Measurements from ENCODE around the gene RAB7B. TPM values are rescaled to one million over a fixed set of nuclear protein-coding genes. Genes with fewer than 3 reads are reported as not detected.

RAB7B gene
- total and polyA plus RNA-seq, 2 of the 4 experiments (the other 2 are of a cell fraction): 9.1 to 14.7 TPM

DNA sequence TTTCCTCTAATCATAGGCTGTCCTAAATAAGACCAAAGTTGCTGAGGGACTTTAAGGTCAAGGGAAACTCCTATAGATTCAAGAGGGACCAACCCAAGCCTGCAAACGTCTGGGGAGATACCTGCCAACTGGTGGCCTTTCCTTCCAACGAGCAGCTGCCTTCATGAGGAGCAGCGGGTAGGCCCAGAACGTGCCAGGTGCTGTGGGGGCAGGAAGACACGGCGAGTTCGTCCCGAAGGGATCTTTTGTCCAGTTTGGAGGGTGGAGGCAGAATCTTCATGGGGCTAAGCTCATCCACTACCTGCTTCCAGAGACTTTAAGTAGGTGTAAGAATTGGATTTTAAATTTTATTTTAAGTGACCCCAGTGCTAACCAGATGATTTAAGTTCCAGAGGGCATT lies 34.0 kb downstream of the RAB7B start:
- no peaks in the 10 kb centered on the region for H3K4me1 ChIP-seq (ENCODE audit: control insufficient read depth, insufficient read depth, low read length)
- ATAC-seq (ENCODE audit: low read depth): no peak
- no peak overlapping the region for H4K91ac ChIP-seq (ENCODE audit: insufficient read depth, low read depth, low read length)
- POLR2A ChIA-PET (ENCODE audit: unreplicated experiment): no interaction called here
- TF ChIP-seq CEBPB (IDR thresholded peaks at IDR 0.05; ENCODE audit: low read depth, low read length): no peak
- no peak for TF ChIP-seq SMC3 (IDR thresholded peaks at IDR 0.05; ENCODE audit: low read depth, low read length)
- TF ChIP-seq MAZ (IDR thresholded peaks at IDR 0.05; ENCODE audit: borderline replicate concordance, low read depth, low read length): no peak
- TF ChIP-seq RCOR1 (IDR thresholded peaks at IDR 0.05; ENCODE audit: insufficient replicate concordance, low read length): no peak
- TF ChIP-seq CHD1 (IDR thresholded peaks at IDR 0.05; ENCODE audit: low read depth, low read length): no peak
- no peak for TF ChIP-seq MAFK (IDR thresholded peaks at IDR 0.05; ENCODE audit: low read depth, low read length)
- no peak for TF ChIP-seq RAD21 (IDR thresholded peaks at IDR 0.05; ENCODE audit: low read length)
- TF ChIP-seq NFE2L2 (IDR thresholded peaks at IDR 0.05; ENCODE audit: low read depth, low read length): no peak
- no peak for TF ChIP-seq RFX5 (IDR thresholded peaks at IDR 0.05; ENCODE audit: low read depth, low read length)
- TF ChIP-seq BHLHE40 (IDR thresholded peaks at IDR 0.05; ENCODE audit: low read depth, low read length): no peak
- TF ChIP-seq POLR2A (IDR thresholded peaks at IDR 0.05; ENCODE audit: low read depth, low read length): no peak
- TF ChIP-seq, protein P1, sequence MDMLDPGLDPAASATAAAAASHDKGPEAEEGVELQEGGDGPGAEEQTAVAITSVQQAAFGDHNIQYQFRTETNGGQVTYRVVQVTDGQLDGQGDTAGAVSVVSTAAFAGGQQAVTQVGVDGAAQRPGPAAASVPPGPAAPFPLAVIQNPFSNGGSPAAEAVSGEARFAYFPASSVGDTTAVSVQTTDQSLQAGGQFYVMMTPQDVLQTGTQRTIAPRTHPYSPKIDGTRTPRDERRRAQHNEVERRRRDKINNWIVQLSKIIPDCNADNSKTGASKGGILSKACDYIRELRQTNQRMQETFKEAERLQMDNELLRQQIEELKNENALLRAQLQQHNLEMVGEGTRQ (IDR thresholded peaks at IDR 0.05; ENCODE audit: low read depth, low read length): no peak
- TF ChIP-seq FOS (IDR thresholded peaks at IDR 0.05; ENCODE audit: low read depth, low read length): no peak
- TF ChIP-seq, protein P2, sequence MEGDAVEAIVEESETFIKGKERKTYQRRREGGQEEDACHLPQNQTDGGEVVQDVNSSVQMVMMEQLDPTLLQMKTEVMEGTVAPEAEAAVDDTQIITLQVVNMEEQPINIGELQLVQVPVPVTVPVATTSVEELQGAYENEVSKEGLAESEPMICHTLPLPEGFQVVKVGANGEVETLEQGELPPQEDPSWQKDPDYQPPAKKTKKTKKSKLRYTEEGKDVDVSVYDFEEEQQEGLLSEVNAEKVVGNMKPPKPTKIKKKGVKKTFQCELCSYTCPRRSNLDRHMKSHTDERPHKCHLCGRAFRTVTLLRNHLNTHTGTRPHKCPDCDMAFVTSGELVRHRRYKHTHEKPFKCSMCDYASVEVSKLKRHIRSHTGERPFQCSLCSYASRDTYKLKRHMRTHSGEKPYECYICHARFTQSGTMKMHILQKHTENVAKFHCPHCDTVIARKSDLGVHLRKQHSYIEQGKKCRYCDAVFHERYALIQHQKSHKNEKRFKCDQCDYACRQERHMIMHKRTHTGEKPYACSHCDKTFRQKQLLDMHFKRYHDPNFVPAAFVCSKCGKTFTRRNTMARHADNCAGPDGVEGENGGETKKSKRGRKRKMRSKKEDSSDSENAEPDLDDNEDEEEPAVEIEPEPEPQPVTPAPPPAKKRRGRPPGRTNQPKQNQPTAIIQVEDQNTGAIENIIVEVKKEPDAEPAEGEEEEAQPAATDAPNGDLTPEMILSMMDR (conservative IDR thresholded peaks at IDR 0.05; ENCODE audit: low read depth, low read length): no peak
- no peak for TF ChIP-seq MXI1 (IDR thresholded peaks at IDR 0.05; ENCODE audit: borderline replicate concordance, low read depth, low read length)
- no peak overlapping the region for H4K8ac ChIP-seq (ENCODE audit: low read depth in 2 of 2, low read length in 2 of 2)
- H3K9me1 ChIP-seq (ENCODE audit: insufficient read depth, low read length): peaks cover 17% of the 10 kb centered on the region
- H3K14ac ChIP-seq (replicated peaks; ENCODE audit: low read depth, low read length): no peak overlapping the region
- H3K4ac ChIP-seq (ENCODE audit: low read depth, low read length): no peak overlapping the region; the same call in 1 of the 2 replicates
- H3K23ac ChIP-seq (ENCODE audit: low read depth, low read length): no peak overlapping the region
- intact Hi-C loops (cut with micrococcal nuclease): no loop called here
- no peak overlapping the region for H3K9ac ChIP-seq (ENCODE audit: low read depth, low read length)
- no peaks in the 10 kb centered on the region for H3K79me1 ChIP-seq (ENCODE audit: low read depth in 1 of 2, low read length in 2 of 2)
- no peak overlapping the region for H2AFZ ChIP-seq (replicated peaks; ENCODE audit: low read length, poor library complexity)
- no peak overlapping the region for H3K4me2 ChIP-seq (ENCODE audit: low read depth, low read length)
- peaks cover 26% of the 10 kb centered on the region for H3K27me3 ChIP-seq (ENCODE audit: control insufficient read depth, insufficient read depth, low read length)
- H2AK9ac ChIP-seq (replicated peaks; ENCODE audit: low read depth, low read length, poor library complexity): no peak overlapping the region
- no peak overlapping the region for H3K18ac ChIP-seq (ENCODE audit: low read depth, low read length)
- no TSS peak for BruUV-seq (replicated peaks)
- no peaks in the 10 kb centered on the region; the same call in 1 of the 2 replicates for H4K20me1 ChIP-seq (ENCODE audit: insufficient read depth, low read length)
- H3K27ac ChIP-seq (ENCODE audit: insufficient read depth, low read length): no peak overlapping the region
- no peak for DNase-seq
- H3K36me3 ChIP-seq (ENCODE audit: control insufficient read depth, insufficient read depth, low read length): no peaks in the 10 kb centered on the region
- no peak overlapping the region for H2BK20ac ChIP-seq (ENCODE audit: low read depth, low read length)
- H3K4me3 ChIP-seq (ENCODE audit: insufficient read depth, low read depth, low read length): no peak overlapping the region
- 47% methylated on average over 2 of the region's 8 CpGs; no CpG with 5 or more reads in 1 of the 2 experiments for WGBS, 2 experiments (ENCODE audit: extremely low coverage in 2 of 2, insufficient read length in 1 of 2)
- in situ Hi-C loops (cut with MboI; ENCODE audit: low sequenced_read_pairs): loop anchor here (5.0 kb wide), 1 partner anchor 42 kb away; no protein-coding TSS in a partner anchor
- H4K5ac ChIP-seq (ENCODE audit: low read depth, low read length): no peak overlapping the region
- H3K9me3 ChIP-seq (ENCODE audit: control insufficient read depth, insufficient read depth, low read length): no peaks in the 10 kb centered on the region
- no peak overlapping the region for H2BK5ac ChIP-seq (ENCODE audit: low read depth, low read length, poor library complexity, severe bottlenecking)
- dilution Hi-C loops (cut with HindIII; ENCODE audit: low sequenced_read_pairs, unreplicated experiment): no loop called here
- no peak overlapping the region for H2BK15ac ChIP-seq (ENCODE audit: low read depth, low read length)
- H3K56ac ChIP-seq (ENCODE audit: extremely low read depth, insufficient read depth, low read length): no peak overlapping the region
- CTCF ChIA-PET: interaction anchor here (0.9 to 1.4 kb wide), 3 partner anchors 14 to 51 kb away, joined by 3 to 7 read pairs (median 3); no protein-coding TSS in a partner anchor
- H2AK5ac ChIP-seq (ENCODE audit: low read depth, low read length): no peak overlapping the region
- H2BK120ac ChIP-seq (ENCODE audit: low read depth, low read length): no peak overlapping the region

Measured in IMR-90 (cell line).